Retinal pigment epithelial cell (primary cell): ENCODE data around the gene ARFGAP3.

Experiments
- DNase-seq: peaks from one replicate; pipeline ENCODE4 v3.0.0-alpha.2; 2010; ENCODE audit warnings: low read depth
- H3K4me3 ChIP-seq: 2 replicates; pipeline ENCODE4 v1.5.1; 2011; ENCODE audit warnings: mild to moderate bottlenecking, low read length, control low read depth, moderate library complexity
- CTCF ChIP-seq: conservative IDR thresholded peaks from 2 replicates; pipeline ENCODE4 v1.5.1; 2011; ENCODE audit warnings: low read depth, low read length, control low read depth, inconsistent platforms

ARFGAP3 gene

GRCh38 chr22:42769574-42770447 lies 87.3 kb downstream of the ARFGAP3 start:
- H3K4me3 ChIP-seq = no peak overlapping the region
- no peak for TF ChIP-seq CTCF
- no peak for DNase-seq

DNA sequence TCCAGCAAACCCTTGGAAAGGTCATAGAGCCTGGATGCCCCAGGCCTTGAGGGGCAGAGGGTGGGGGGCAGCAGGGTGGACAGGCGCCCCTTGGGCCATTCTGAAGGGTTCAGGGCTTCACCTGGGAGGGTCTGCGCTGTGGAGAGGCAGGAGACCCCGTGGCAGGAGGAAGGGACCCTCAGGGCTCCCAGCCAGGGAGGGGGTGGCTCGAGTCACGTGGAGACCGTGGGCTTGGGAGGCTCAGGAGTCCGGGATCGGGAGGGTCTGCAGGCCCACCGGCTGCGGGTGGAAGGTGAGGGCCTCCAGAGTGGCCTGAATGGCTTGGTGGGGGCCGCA lies 87.9 kb downstream of the ARFGAP3 start:
- no peak for TF ChIP-seq CTCF
- DNase-seq = no peak
- no peak overlapping the region for H3K4me3 ChIP-seq

GRCh38 chr22:42768385-42769035 lies 88.6 kb downstream of the ARFGAP3 start:
- TF ChIP-seq CTCF = no peak
- no peak for DNase-seq
- no peak overlapping the region for H3K4me3 ChIP-seq

DNA sequence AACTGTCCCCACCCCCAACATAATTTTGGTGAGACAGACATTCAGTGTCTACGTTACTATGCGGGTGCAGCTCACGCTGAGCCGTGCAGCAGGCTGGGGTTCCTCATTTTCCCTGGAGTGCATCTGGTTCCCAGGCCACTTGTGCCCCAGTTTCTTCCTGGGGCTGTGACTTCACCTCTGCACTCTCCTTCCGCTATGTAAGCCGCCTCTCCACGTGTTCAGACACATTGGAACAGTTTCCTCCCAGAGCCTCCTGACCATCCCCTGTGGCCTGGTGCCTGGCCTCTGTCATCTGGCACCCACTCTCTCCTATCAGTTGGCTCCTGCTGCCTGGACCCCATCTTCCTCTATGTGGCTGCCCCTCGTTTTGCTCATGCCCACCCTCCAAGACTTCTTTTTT lies 90.2 kb downstream of the ARFGAP3 start:
- no peak for TF ChIP-seq CTCF
- no peak for DNase-seq

DNA sequence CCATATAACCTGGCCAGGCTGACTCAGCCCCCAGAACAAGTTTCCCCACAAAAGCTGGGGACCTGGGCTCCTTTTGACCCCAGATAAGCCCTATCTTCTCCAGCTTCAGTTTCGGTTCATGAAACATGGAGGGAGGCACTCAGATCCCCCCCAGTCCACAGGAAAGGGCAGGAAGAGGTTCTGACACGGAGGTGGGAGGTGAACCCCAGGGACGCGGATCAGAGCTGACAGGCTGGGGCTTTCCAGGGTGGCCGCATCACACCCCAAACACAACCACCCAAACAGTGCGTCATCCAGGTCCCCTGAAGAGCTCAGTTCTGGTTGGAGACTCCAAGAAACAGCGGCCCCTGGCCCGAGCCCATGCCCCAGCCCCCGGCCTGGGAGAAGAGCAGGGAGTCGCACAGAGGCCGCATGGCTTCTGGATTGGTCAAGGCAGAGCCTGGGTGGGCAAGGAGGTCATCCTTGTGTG lies 92.1 kb downstream of the ARFGAP3 start:
- no peak for DNase-seq
- TF ChIP-seq CTCF = no peak
- no peak overlapping the region for H3K4me3 ChIP-seq

More for the DNA sequence above, 90.2 kb downstream of the ARFGAP3 start:
- no peak overlapping the region for H3K4me3 ChIP-seq

- TF ChIP-seq CTCF = no peak
- H3K4me3 ChIP-seq = no peak overlapping the region
- no peak for DNase-seq
Measured at GRCh38 chr22:42763965-42764480, 93.0 kb downstream of the ARFGAP3 start.
